GM23338 (cell line): ENCODE measurements around the gene ZNF691. TPM values are rescaled to one million over a fixed set of nuclear protein-coding genes. Genes with fewer than 3 reads are reported as not detected.
A peak's percentile ranks its signal among the peaks of the same experiment; 100 is the strongest.

Experiments
- ATAC-seq: fragments of 200-7000 bp; cut with Tn5 transposase; 3 replicates; pipeline ENCODE4 v1.9.1; 2020
- DNase-seq: peaks from one replicate; pipeline ENCODE4 v3.0.0-alpha.2; 2015; ENCODE audit warnings: low spot score
- H2AFZ ChIP-seq: fragments of 200-600 bp; sonication (generic); 2 replicates; pipeline ENCODE4 v1.8.0; 2016; ENCODE audit warnings: antibody characterized with exemption, mild to moderate bottlenecking, moderate library complexity
- H3F3A ChIP-seq: fragments of 200-600 bp; sonication (generic); replicated peaks from 2 replicates; pipeline ENCODE4 v1.8.0; 2017; ENCODE audit warnings: antibody characterized with exemption, mixed run types, low read depth
- H3K27ac ChIP-seq: fragments of 200-600 bp; sonication (generic); 2 replicates; pipeline ENCODE4 v1.6.1; 2016; ENCODE audit warnings: low read depth
- H3K27me3 ChIP-seq: fragments of 200-600 bp; sonication (generic); 2 replicates; pipeline ENCODE4 v1.8.0; 2016; ENCODE audit warnings: mild to moderate bottlenecking, mixed run types, moderate library complexity; ENCODE audit not compliant: insufficient read depth
- H3K36me3 ChIP-seq: fragments of 200-600 bp; sonication (generic); 2 replicates; pipeline ENCODE4 v1.8.0; 2016; ENCODE audit warnings: mild to moderate bottlenecking; ENCODE audit not compliant: insufficient read depth
- H3K4me1 ChIP-seq: fragments of 200-600 bp; sonication (generic); 2 replicates; pipeline ENCODE4 v1.8.0; 2016; ENCODE audit warnings: mild to moderate bottlenecking, moderate library complexity; ENCODE audit not compliant: insufficient read depth
- H3K4me2 ChIP-seq: fragments of 200-600 bp; sonication (generic); 2 replicates; pipeline ENCODE4 v1.7.1; 2017; ENCODE audit warnings: mixed run types
- H3K4me3 ChIP-seq: fragments of 200-600 bp; sonication (generic); 2 replicates; pipeline ENCODE4 v1.6.1; 2016; ENCODE audit warnings: mixed run types
- H3K79me2 ChIP-seq: fragments of 200-600 bp; sonication (generic); replicated peaks from 2 replicates; pipeline ENCODE4 v1.8.0; 2017; ENCODE audit warnings: mild to moderate bottlenecking; ENCODE audit not compliant: insufficient read depth
- H3K9me2 ChIP-seq: fragments of 200-600 bp; sonication (generic); 2 replicates; pipeline ENCODE4 v1.8.0; 2017; ENCODE audit not compliant: insufficient read depth
- H4K20me1 ChIP-seq: fragments of 200-600 bp; sonication (generic); replicated peaks from 2 replicates; pipeline ENCODE4 v1.8.0; 2017; ENCODE audit warnings: mild to moderate bottlenecking; ENCODE audit not compliant: insufficient read depth
- H3K27ac Mint-ChIP-seq: 2 replicates; pipeline ENCODE4 v1.8.0; 2020; ENCODE audit warnings: inconsistent platforms, mild to moderate bottlenecking, moderate library complexity, mixed read lengths
- H3K27me3 Mint-ChIP-seq: 3 replicates; pipeline ENCODE4 v1.8.0; 2022; ENCODE audit warnings: low read depth, mild to moderate bottlenecking, moderate library complexity, mixed read lengths, inconsistent platforms; ENCODE audit not compliant: insufficient read depth, poor library complexity
- H3K36me3 Mint-ChIP-seq: 3 replicates; pipeline ENCODE4 v1.8.0; 2021; ENCODE audit warnings: low read depth, mild to moderate bottlenecking, inconsistent platforms, moderate library complexity, mixed read lengths
- H3K4me1 Mint-ChIP-seq: 3 replicates; pipeline ENCODE4 v1.8.0; 2020; ENCODE audit warnings: mild to moderate bottlenecking, inconsistent platforms, mixed read lengths
- H3K4me3 Mint-ChIP-seq: 3 replicates; pipeline ENCODE4 v1.8.0; 2021; ENCODE audit warnings: moderate library complexity, mild to moderate bottlenecking, inconsistent platforms, mixed read lengths
- H3K9me3 Mint-ChIP-seq: 3 replicates; pipeline ENCODE4 v1.8.0; 2020; ENCODE audit warnings: moderate library complexity, mild to moderate bottlenecking, inconsistent platforms, mixed read lengths
- CREB1 ChIP-seq: fragments of 250-450 bp; sonication (Bioruptor Pico); IDR thresholded peaks from 2 replicates; pipeline ENCODE4 v1.5.0; 2020; ENCODE audit warnings: low read depth, mild to moderate bottlenecking, moderate library complexity
- CTCF ChIP-seq, 2 experiments: fragments of 200-600 bp in 1 of 2; sonication (generic) in 1 of 2; conservative IDR thresholded peaks; 2 replicates each; pipeline versions ENCODE4 v1.5.1 to v1.6.1; 2016 to 2017; ENCODE audit warnings: antibody characterized with exemption in 2 of 2, low read depth in 2 of 2, mild to moderate bottlenecking in 2 of 2, moderate library complexity in 1 of 2
- ETS1 ChIP-seq: IDR thresholded peaks from 2 replicates; pipeline ENCODE4 v1.6.1; 2016; ENCODE audit warnings: antibody characterized with exemption
- EZH2 ChIP-seq: fragments of 200-600 bp; sonication (generic); IDR thresholded peaks from one replicate; pipeline ENCODE4 v1.8.0; 2017; ENCODE audit warnings: antibody characterized with exemption, mild to moderate bottlenecking, low read depth; ENCODE audit not compliant: unreplicated experiment
- EZH2phosphoT487 ChIP-seq: fragments of 200-600 bp; sonication (generic); IDR thresholded peaks from one replicate; pipeline ENCODE4 v1.8.1; 2018; ENCODE audit warnings: antibody characterized with exemption; ENCODE audit not compliant: unreplicated experiment
- JUNB ChIP-seq: IDR thresholded peaks from one replicate; pipeline ENCODE4 v1.6.1; 2016; ENCODE audit warnings: antibody characterized with exemption; ENCODE audit not compliant: unreplicated experiment
- NANOG ChIP-seq: IDR thresholded peaks from 2 replicates; pipeline ENCODE4 v1.6.1; 2016; ENCODE audit warnings: antibody characterized with exemption, borderline replicate concordance
- POLR2AphosphoS5 ChIP-seq: IDR thresholded peaks from 2 replicates; pipeline ENCODE4 v1.6.1; 2016; ENCODE audit warnings: antibody characterized with exemption, low read depth
- REST ChIP-seq: IDR thresholded peaks from one replicate; pipeline ENCODE4 v1.6.1; 2018; ENCODE audit warnings: antibody characterized with exemption; ENCODE audit not compliant: unreplicated experiment
- STAT1 ChIP-seq: IDR thresholded peaks from one replicate; pipeline ENCODE4 v1.6.1; 2016; ENCODE audit warnings: antibody characterized with exemption; ENCODE audit not compliant: unreplicated experiment
- ZNF114 ChIP-seq: fragments of 250-450 bp; sonication (Bioruptor Pico); IDR thresholded peaks from 2 replicates; pipeline ENCODE4 v1.5.0; 2020; ENCODE audit warnings: mild to moderate bottlenecking, moderate library complexity
- ZNF331 ChIP-seq: fragments of 250-450 bp; sonication (Bioruptor Pico); IDR thresholded peaks from 2 replicates; pipeline ENCODE4 v1.5.0; 2020; ENCODE audit warnings: low read depth, mild to moderate bottlenecking, moderate library complexity
- ZNF462 ChIP-seq: fragments of 250-450 bp; sonication (Bioruptor Pico); IDR thresholded peaks from 2 replicates; pipeline ENCODE4 v1.5.0; 2020; ENCODE audit warnings: mild to moderate bottlenecking, moderate library complexity
- polyA plus RNA-seq: library from polyadenylated mRNA; unstranded; fragments of >200 nt; fragmentation: Nextera tagmentation; extraction: Ambion mirVana; gene quantifications from 2 replicates; pipeline ENCODE4 v1.2.1, GENCODE V29; 2016
- total RNA-seq: library from RNA; depleted of rRNA; stranded (reverse); fragments of >200 nt; shearing (Covaris generic); gene quantifications from 2 replicates; pipeline ENCODE4 v1.2.3, GENCODE V29; 2014

Gene ZNF691
- total and polyA plus RNA-seq, 2 experiments from 2014 or later = 21.3 to 27.7 TPM

- TF ChIP-seq EZH2phosphoT487 (no peak), CREB1 (CRISPR knock-in tag) (no peak), ZNF331 (CRISPR knock-in tag) (no peak), EZH2 (no peak), ZNF114 (CRISPR knock-in tag) (no peak)
These were observed 40.4 kb downstream of the ZNF691 start (continued) for GRCh38 chr1:42886800-42887199.

GRCh38 chr1:42887366-42887765, 41.0 kb downstream of the ZNF691 start:
- Histone ChIP-seq H4K20me1 (no peaks in the 10 kb centered on the region), H3K9me2 (no peaks in the 10 kb centered on the region), H3K4me2 (no peak overlapping the region), H2AFZ (peak overlapping the region; percentile 99), H3K79me2 (no peaks in the 10 kb centered on the region), H3K4me1 (no peaks in the 10 kb centered on the region), H3K27me3 (no peaks in the 10 kb centered on the region), H3K4me3 (no peak overlapping the region), H3K27ac (no peak overlapping the region), H3K36me3 (no peaks in the 10 kb centered on the region), H3F3A (no peaks in the 10 kb centered on the region)
- DNase-seq (no peak), ATAC-seq (no peak; the same call in 2 of the 3 replicates)
- H3K27me3 Mint-ChIP-seq = no peaks in the 10 kb centered on the region
- no peaks in the 10 kb centered on the region for H3K4me1 Mint-ChIP-seq
- no peaks in the 10 kb centered on the region for H3K9me3 Mint-ChIP-seq
- no peak for TF ChIP-seq REST
- TF ChIP-seq ZNF114 (CRISPR knock-in tag) = no peak
- TF ChIP-seq ETS1 = no peak
- TF ChIP-seq EZH2 = no peak
- TF ChIP-seq JUNB = no peak
- TF ChIP-seq STAT1 = no peak
- TF ChIP-seq NANOG = no peak
- no peak for TF ChIP-seq CREB1 (CRISPR knock-in tag)
- TF ChIP-seq EZH2phosphoT487 = no peak
- no peak for TF ChIP-seq ZNF462
- TF ChIP-seq ZNF331 (CRISPR knock-in tag) = no peak
- no peak for TF ChIP-seq POLR2AphosphoS5
- TF ChIP-seq CTCF (conservative IDR thresholded peaks at IDR 0.05; ENCODE audit: low read depth in 2 of 2) = no peak
- no peak overlapping the region for H3K27ac Mint-ChIP-seq
- no peaks in the 10 kb centered on the region for H3K36me3 Mint-ChIP-seq
- no peak overlapping the region for H3K4me3 Mint-ChIP-seq
